ENCODE results near the gene APP. TPM values are rescaled to one million over a fixed set of nuclear protein-coding genes. Genes with fewer than 3 reads are reported as not detected.

APP gene
- total and polyA plus RNA-seq, 3 donors from 2014 or later = 390 to 670 (median 409) TPM

DNA sequence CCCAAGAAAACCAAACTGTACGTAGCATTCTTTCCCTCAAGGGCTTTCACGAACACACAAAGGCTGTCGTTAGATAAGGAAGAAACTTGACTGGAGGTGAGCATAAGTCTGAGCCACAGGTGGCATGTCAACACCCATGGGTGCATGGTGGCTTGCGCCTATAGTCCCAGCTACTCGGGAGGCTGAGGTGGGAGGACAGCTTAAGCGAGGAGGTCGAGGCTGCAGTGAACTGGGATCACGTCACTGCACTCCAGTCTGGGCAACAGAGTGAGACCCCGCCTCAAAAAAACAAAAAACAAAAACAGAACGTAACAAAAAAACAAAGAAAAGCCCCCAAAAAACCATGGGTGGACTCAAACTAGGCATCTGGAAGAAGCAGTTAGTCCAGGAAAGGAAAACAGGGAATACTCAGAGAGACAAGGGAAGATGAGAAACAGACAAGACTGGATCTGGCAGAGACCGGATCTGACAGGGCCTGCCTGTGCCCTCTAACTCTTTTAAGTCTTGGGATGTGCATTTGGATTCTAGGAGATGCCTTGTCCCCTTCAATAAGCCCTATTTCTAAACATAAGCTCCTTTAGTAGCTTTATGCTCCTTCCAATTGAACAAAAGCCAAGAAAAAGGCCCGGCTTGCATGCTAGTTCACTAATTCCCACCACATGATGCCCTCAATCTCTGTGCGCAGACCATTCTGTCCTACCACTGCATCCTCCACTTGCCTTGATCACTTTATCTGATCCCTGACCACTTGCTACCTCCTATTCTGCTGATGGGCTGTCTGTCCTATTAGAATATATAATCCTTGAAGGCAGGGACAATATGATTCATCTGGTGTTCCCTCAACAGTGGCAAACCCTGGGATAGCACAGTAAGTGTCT, 73.8 kb downstream of the APP start:
- DNase-seq = no peak
- 75 to 76% methylated on average over 13 of the region's 13 CpGs for WGBS, 2 donors
- H3K27me3 ChIP-seq = no peaks in the 10 kb centered on the region
- H3K4me1 ChIP-seq = no peaks in the 10 kb centered on the region
- intact Hi-C loops (cut with DNase I; ENCODE audit: low total_unique reads) = no loop called here
- no peak overlapping the region for H3K4me3 ChIP-seq
- no peaks in the 10 kb centered on the region for H3K36me3 ChIP-seq (ENCODE audit: low read depth, missing control alignments)
- H3K9me3 ChIP-seq = no peaks in the 10 kb centered on the region
- no peak for TF ChIP-seq POLR2A (IDR thresholded peaks at IDR 0.05)
- TF ChIP-seq, protein P1, sequence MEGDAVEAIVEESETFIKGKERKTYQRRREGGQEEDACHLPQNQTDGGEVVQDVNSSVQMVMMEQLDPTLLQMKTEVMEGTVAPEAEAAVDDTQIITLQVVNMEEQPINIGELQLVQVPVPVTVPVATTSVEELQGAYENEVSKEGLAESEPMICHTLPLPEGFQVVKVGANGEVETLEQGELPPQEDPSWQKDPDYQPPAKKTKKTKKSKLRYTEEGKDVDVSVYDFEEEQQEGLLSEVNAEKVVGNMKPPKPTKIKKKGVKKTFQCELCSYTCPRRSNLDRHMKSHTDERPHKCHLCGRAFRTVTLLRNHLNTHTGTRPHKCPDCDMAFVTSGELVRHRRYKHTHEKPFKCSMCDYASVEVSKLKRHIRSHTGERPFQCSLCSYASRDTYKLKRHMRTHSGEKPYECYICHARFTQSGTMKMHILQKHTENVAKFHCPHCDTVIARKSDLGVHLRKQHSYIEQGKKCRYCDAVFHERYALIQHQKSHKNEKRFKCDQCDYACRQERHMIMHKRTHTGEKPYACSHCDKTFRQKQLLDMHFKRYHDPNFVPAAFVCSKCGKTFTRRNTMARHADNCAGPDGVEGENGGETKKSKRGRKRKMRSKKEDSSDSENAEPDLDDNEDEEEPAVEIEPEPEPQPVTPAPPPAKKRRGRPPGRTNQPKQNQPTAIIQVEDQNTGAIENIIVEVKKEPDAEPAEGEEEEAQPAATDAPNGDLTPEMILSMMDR (IDR thresholded peaks at IDR 0.05) = no peak
- H3K27ac ChIP-seq = no peak overlapping the region

DNA sequence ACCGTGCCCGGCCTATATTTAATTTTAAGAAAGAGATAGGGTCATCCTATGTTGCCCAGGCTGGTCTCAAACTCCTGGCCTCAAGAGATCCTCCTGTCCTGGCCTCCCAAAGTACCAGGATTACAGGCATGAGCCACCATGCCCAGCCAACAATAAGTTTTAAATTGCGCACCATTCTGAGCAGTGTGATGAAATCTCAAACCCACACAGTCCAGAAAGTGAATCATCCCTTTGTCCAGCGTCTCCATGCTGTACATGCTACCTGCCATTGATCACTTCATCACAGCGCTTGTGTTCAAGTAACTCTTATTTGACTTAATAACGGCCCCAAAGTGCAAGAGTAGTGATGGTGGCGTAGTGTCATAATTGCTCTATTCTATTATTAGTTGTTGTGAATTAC, 75.4 kb downstream of the APP start:
- no peak for DNase-seq
- Histone ChIP-seq H3K27ac (no peak overlapping the region), H3K4me1 (no peaks in the 10 kb centered on the region), H3K36me3 (ENCODE audit: low read depth, missing control alignments) (no peaks in the 10 kb centered on the region), H3K9me3 (no peaks in the 10 kb centered on the region), H3K4me3 (no peak overlapping the region), H3K27me3 (no peaks in the 10 kb centered on the region)
- TF ChIP-seq, protein P1 (IDR thresholded peaks at IDR 0.05) = no peak
- no peak for TF ChIP-seq POLR2A (IDR thresholded peaks at IDR 0.05)
- 93 to 96% methylated on average over 7 of the region's 7 CpGs for WGBS, 2 donors
- intact Hi-C loops (cut with DNase I; ENCODE audit: low total_unique reads) = no loop called here

DNA sequence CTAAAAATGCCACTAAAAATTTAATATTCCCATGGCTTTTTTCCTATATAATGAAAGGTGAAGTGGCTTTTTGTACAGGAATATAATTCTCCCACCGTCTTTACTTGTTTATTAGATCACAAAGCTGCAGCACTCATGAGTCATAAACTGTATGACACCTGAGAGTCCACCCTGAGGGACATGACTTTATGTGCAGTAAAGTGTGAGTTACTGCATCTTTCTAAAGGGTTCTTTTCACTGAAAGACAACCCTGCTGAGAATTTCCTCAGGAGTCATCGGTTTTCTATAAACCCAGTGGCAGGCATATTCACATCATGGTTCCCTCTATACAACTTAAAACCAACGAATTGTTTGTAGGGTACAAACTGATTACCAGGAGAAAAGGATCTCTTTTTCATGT, 77.4 kb downstream of the APP start:
- Histone ChIP-seq H3K36me3 (ENCODE audit: low read depth, missing control alignments) (no peaks in the 10 kb centered on the region), H3K27me3 (no peaks in the 10 kb centered on the region), H3K4me3 (no peak overlapping the region), H3K9me3 (no peaks in the 10 kb centered on the region), H3K4me1 (no peaks in the 10 kb centered on the region), H3K27ac (no peak overlapping the region)
- DNase-seq = no peak
- TF ChIP-seq POLR2A (IDR thresholded peaks at IDR 0.05) = no peak
- TF ChIP-seq, protein P1 (IDR thresholded peaks at IDR 0.05) = no peak
- intact Hi-C loops (cut with DNase I; ENCODE audit: low total_unique reads) = no loop called here
- 73 to 78% methylated on average over 3 of the region's 3 CpGs for WGBS, 2 donors

DNA sequence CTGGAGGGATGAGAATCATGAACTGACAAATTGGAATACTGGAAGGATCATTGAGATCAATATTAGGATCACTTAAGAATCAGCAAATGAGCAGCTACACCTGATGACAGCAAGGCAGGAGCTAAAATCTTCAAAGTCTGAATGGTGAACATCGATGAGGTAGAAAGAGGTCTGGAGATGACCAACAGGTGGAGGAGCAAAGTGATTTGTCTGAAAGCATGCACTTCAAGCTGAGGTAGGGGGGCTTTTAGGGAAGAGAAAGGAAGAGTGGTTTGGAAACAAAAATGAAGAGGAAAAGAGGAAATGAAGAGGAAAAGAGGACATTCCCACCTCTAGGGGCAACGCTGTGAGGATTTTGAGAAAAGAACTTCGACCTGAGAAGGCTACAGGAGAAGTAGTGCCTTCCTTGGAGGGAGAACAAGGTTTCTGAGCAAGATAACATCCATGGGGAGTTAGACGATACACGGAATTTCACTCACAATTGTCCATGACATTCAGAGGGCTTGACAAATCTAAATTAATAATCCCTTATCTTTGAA, 79.0 kb downstream of the APP start:
- intact Hi-C loops (cut with DNase I; ENCODE audit: low total_unique reads) = no loop called here
- H3K9me3 ChIP-seq = no peaks in the 10 kb centered on the region
- 94 to 95% methylated on average over 5 of the region's 5 CpGs for WGBS, 2 donors
- no peak overlapping the region for H3K4me3 ChIP-seq
- H3K36me3 ChIP-seq (ENCODE audit: low read depth, missing control alignments) = no peaks in the 10 kb centered on the region
- no peaks in the 10 kb centered on the region for H3K4me1 ChIP-seq
- no peak for DNase-seq
- H3K27ac ChIP-seq = no peak overlapping the region
- H3K27me3 ChIP-seq = no peaks in the 10 kb centered on the region
- no peak for TF ChIP-seq POLR2A (IDR thresholded peaks at IDR 0.05)
- TF ChIP-seq, protein P1 (IDR thresholded peaks at IDR 0.05) = no peak
